H1 (cell line): ENCODE measurements around the gene MICALL2. TPM values are rescaled to one million over a fixed set of nuclear protein-coding genes. Genes with fewer than 3 reads are reported as not detected.

Experiments used
- CTCF ChIA-PET: fragments of 300-600 bp; sonication (Branson Sonifier 250); formaldehyde crosslinking; loops from one replicate; lab custom pipeline; 2021; ENCODE audit not compliant: partially characterized antibody; lab: Charles Lee
- POLR2A ChIA-PET: fragments of 300-600 bp; sonication (Branson Sonifier 250); formaldehyde crosslinking; loops from one replicate; lab custom pipeline; 2021; ENCODE audit warnings: inconsistent platforms; ENCODE audit not compliant: partially characterized antibody; lab: Charles Lee
- DNase-seq, 2 experiments: peaks; one replicate each; pipeline versions ENCODE4 v3.0.0 to v3.0.0-alpha.2; 2010 to 2022; ENCODE audit warnings: low spot score in 2 of 2, low read depth in 1 of 2, mixed read lengths in 1 of 2
- FAIRE-seq: peaks from 2 replicates; lab custom pipeline; 2011; peaks lifted over from hg19 to GRCh38; lab: Jason Lieb, UNC
- H2AFZ ChIP-seq: 2 replicates; pipeline ENCODE4 v1.8.1; 2012; ENCODE audit warnings: low read length, inconsistent platforms
- H2AK5ac ChIP-seq: 2 replicates; pipeline ENCODE4 v1.6.1; 2013; ENCODE audit warnings: low read depth, low read length
- H2BK120ac ChIP-seq: replicated peaks from 2 replicates; pipeline ENCODE3; 2013; ENCODE audit warnings: low read depth, low read length, inconsistent platforms
- H2BK12ac ChIP-seq: 2 replicates; pipeline ENCODE4 v1.6.1; 2013; ENCODE audit warnings: low read depth, low read length
- H2BK15ac ChIP-seq: 2 replicates; pipeline ENCODE4 v1.6.1; 2013; ENCODE audit warnings: low read length
- H2BK20ac ChIP-seq: 2 replicates; pipeline ENCODE4 v1.6.1; 2013; ENCODE audit warnings: low read length
- H2BK5ac ChIP-seq: 2 replicates; pipeline ENCODE4 v1.6.1; 2013; ENCODE audit warnings: low read depth, low read length
- H3K14ac ChIP-seq: 2 replicates; pipeline ENCODE4 v1.6.1; 2013; ENCODE audit warnings: inconsistent platforms; ENCODE audit not compliant: insufficient read length
- H3K18ac ChIP-seq: 2 replicates; pipeline ENCODE4 v1.6.1; 2013; ENCODE audit warnings: low read length; ENCODE audit errors: extremely low read depth
- H3K23ac ChIP-seq: 2 replicates; pipeline ENCODE4 v1.6.1; 2013; ENCODE audit warnings: inconsistent platforms; ENCODE audit not compliant: insufficient read length
- H3K23me2 ChIP-seq: 2 replicates; pipeline ENCODE4 v1.6.1; 2013; ENCODE audit warnings: low read depth, low read length
- H3K27ac ChIP-seq: 2 replicates; pipeline ENCODE4 v1.6.1; 2011; ENCODE audit warnings: low read depth, low read length, inconsistent platforms
- H3K27me3 ChIP-seq, 4 experiments: replicated peaks in 1 of 4; 1 replicate in 1 of 4; 2 replicates in 3 of 4; pipeline versions ENCODE4 v1.6.1 to v1.8.1; 2011 to 2013; ENCODE audit warnings: low read length in 3 of 4, mild to moderate bottlenecking in 3 of 4, inconsistent platforms in 2 of 4, mixed read lengths in 2 of 4, moderate library complexity in 1 of 4; ENCODE audit not compliant: control insufficient read depth in 3 of 4, insufficient read depth in 3 of 4; ENCODE audit errors: extremely low read depth in 1 of 4
- H3K36me3 ChIP-seq, 4 experiments: 2 replicates each; pipeline versions ENCODE4 v1.6.1 to v1.8.1; 2011 to 2013; ENCODE audit warnings: mild to moderate bottlenecking in 4 of 4, low read length in 3 of 4, moderate library complexity in 2 of 4, control low read depth in 1 of 4, inconsistent platforms in 1 of 4; ENCODE audit not compliant: insufficient read depth in 4 of 4, control insufficient read depth in 2 of 4
- H3K4ac ChIP-seq: replicated peaks from 2 replicates; pipeline ENCODE3; 2013; ENCODE audit warnings: low read length, low read depth, mixed read lengths, inconsistent platforms; ENCODE audit not compliant: insufficient read length
- H3K4me1 ChIP-seq, 4 experiments: replicated peaks in 1 of 4; 1 replicate in 1 of 4; 2 replicates in 3 of 4; pipeline versions ENCODE4 v1.6.1 to v1.8.1; 2011 to 2013; ENCODE audit warnings: low read length in 3 of 4, inconsistent platforms in 2 of 4, mixed read lengths in 1 of 4; ENCODE audit not compliant: insufficient read depth in 4 of 4, control insufficient read depth in 3 of 4
- H3K4me2 ChIP-seq, 2 experiments: 2 replicates each; pipeline versions ENCODE4 v1.6.1 to v1.8.1; 2011 to 2013; ENCODE audit warnings: low read depth in 2 of 2, low read length in 2 of 2, control low read depth in 1 of 2, inconsistent platforms in 1 of 2, mild to moderate bottlenecking in 1 of 2; ENCODE audit not compliant: insufficient read depth in 1 of 2
- H3K4me3 ChIP-seq, 4 experiments: fragments of 200-600, 300-600 bp in 1 of 4; sonication (generic), shearing (Covaris generic), sonication (Bioruptor Twin) in 1 of 4; 2 replicates each; pipeline versions ENCODE4 v1.5.1 to v1.8.1; 2011 to 2016; ENCODE audit warnings: low read length in 4 of 4, low read depth in 3 of 4, control low read depth in 2 of 4, inconsistent platforms in 2 of 4, mild to moderate bottlenecking in 2 of 4, mixed read lengths in 1 of 4, moderate library complexity in 1 of 4; ENCODE audit not compliant: insufficient read depth in 2 of 4; ENCODE audit errors: extremely low read depth in 1 of 4
- H3K56ac ChIP-seq: replicated peaks from 2 replicates; pipeline ENCODE3; 2013; ENCODE audit warnings: low read depth, mild to moderate bottlenecking, mixed read lengths, low read length, inconsistent platforms; ENCODE audit not compliant: insufficient read length
- H3K79me1 ChIP-seq: 2 replicates; pipeline ENCODE4 v1.6.1; 2013; ENCODE audit warnings: low read depth, low read length, control low read depth
- H3K79me2 ChIP-seq, 2 experiments: 2 replicates each; pipeline versions ENCODE4 v1.6.1 to v1.8.1; 2012 to 2013; ENCODE audit warnings: low read length in 2 of 2, mild to moderate bottlenecking in 2 of 2, inconsistent platforms in 1 of 2; ENCODE audit not compliant: insufficient read depth in 2 of 2, control insufficient read depth in 1 of 2
- H3K9ac ChIP-seq, 4 experiments: replicated peaks in 1 of 4; 1 replicate in 1 of 4; 2 replicates in 3 of 4; pipeline versions ENCODE4 v1.6.1 to v1.8.1; 2011 to 2013; ENCODE audit warnings: low read depth in 3 of 4, low read length in 3 of 4, control low read depth in 2 of 4, mild to moderate bottlenecking in 2 of 4, moderate library complexity in 2 of 4, inconsistent platforms in 1 of 4; ENCODE audit errors: extremely low read depth in 1 of 4
- H3K9me3 ChIP-seq, 2 experiments: 2 replicates each; pipeline versions ENCODE4 v1.6.1 to v1.8.1; 2012 to 2013; ENCODE audit warnings: mild to moderate bottlenecking in 2 of 2, moderate library complexity in 2 of 2, control low read depth in 1 of 2, inconsistent platforms in 1 of 2, low read depth in 1 of 2, low read length in 1 of 2, mixed read lengths in 1 of 2; ENCODE audit not compliant: insufficient read depth in 2 of 2
- H4K20me1 ChIP-seq, 2 experiments: replicated peaks in 1 of 2; 2 replicates each; pipeline versions ENCODE3 to v1.8.1; 2011 to 2013; ENCODE audit warnings: inconsistent platforms in 2 of 2, low read length in 2 of 2, mild to moderate bottlenecking in 1 of 2; ENCODE audit not compliant: insufficient read depth in 2 of 2, control insufficient read depth in 1 of 2
- H4K5ac ChIP-seq: 2 replicates; pipeline ENCODE4 v1.6.1; 2013; ENCODE audit warnings: low read length, low read depth, mixed read lengths, inconsistent platforms; ENCODE audit not compliant: insufficient read length
- H4K8ac ChIP-seq: 2 replicates; pipeline ENCODE4 v1.8.0; 2013; ENCODE audit warnings: mild to moderate bottlenecking, moderate library complexity, low read length, inconsistent platforms; ENCODE audit not compliant: insufficient read depth; ENCODE audit errors: extremely low read depth
- H4K91ac ChIP-seq: replicated peaks from 2 replicates; pipeline ENCODE3; 2013; ENCODE audit warnings: low read length, mixed read lengths, inconsistent platforms; ENCODE audit not compliant: insufficient read length
- ASH2L ChIP-seq: fragments of 200-600, 300-600 bp; sonication (generic); IDR thresholded peaks from one replicate; pipeline ENCODE4 v1.7.1; 2017; ENCODE audit warnings: low read length
- BRCA1 ChIP-seq: IDR thresholded peaks from 2 replicates; pipeline ENCODE4 v1.6.1; 2012; ENCODE audit warnings: low read depth, low read length, improper control_type of control experiment
- GTF2F1 ChIP-seq: IDR thresholded peaks from 2 replicates; pipeline ENCODE4 v1.6.1; 2012; ENCODE audit warnings: low read depth, low read length, improper control_type of control experiment, borderline replicate concordance
- KDM1A ChIP-seq: fragments of 200-600, 300-600 bp; sonication (generic); IDR thresholded peaks from 2 replicates; pipeline ENCODE4 v1.7.1; 2016; ENCODE audit warnings: mild to moderate bottlenecking, low read length, borderline replicate concordance
- MAX ChIP-seq: IDR thresholded peaks from 2 replicates; pipeline ENCODE4 v1.6.1; 2012; ENCODE audit warnings: inconsistent platforms
- NRF1 ChIP-seq: IDR thresholded peaks from 2 replicates; pipeline ENCODE4 v1.6.1; 2011; ENCODE audit warnings: mild to moderate bottlenecking, low read depth, low read length, improper control_type of control experiment
- SP2 ChIP-seq: IDR thresholded peaks from 2 replicates; pipeline ENCODE4 v1.6.1; 2012; ENCODE audit warnings: mild to moderate bottlenecking, low read length, inconsistent platforms
- whole genome bisulfite sequencing, 2 experiments: shearing (Covaris generic) in 1 of 2; methylation state at CpG; one replicate each; pipeline versions ENCODE4 v1.1.6 to v1.1.7; 2013 to 2015; ENCODE audit warnings: low lambda C conversion rate in 2 of 2, mixed read lengths in 2 of 2, inconsistent platforms in 1 of 2, low coverage in 1 of 2, missing lambda C conversion rate in 1 of 2; ENCODE audit not compliant: insufficient replicate concordance in 2 of 2, insufficient coverage in 1 of 2, insufficient read length in 1 of 2; ENCODE audit errors: extremely low coverage in 1 of 2, missing lambda C conversion rate in 1 of 2; 5-methylcytosine and 5-hydroxymethylcytosine counted together
- polyA plus RNA-seq, 7 experiments: library from polyadenylated mRNA; depleted of rRNA in 3 of 7; stranded (reverse) in 5 of 7; unstranded in 2 of 7; fragments of >200 nt in 5 of 7; fragments of 200-250 nt in 2 of 7; gene quantifications; 1 replicate in 5 of 7; 2 replicates in 1 of 7; 4 replicates in 1 of 7; pipeline versions ENCODE4 v1.2.1 to v1.2.3, GENCODE V29; 2011 to 2013; ENCODE audit warnings: missing spikeins in 2 of 7, mixed read lengths in 2 of 7
- total RNA-seq: library from RNA; stranded (reverse); fragmentation: NEBNext Ultra II Directional; extraction: Animal tissue kit (Norgen Biotek cat#: 25700); gene quantifications from 2 replicates; pipeline ENCODE4 v1.2.1, GENCODE V29; 2021

The MICALL2 gene
- total and polyA plus RNA-seq, 2 of the 8 experiments (the other 6 are each of a cell fraction or from before 2014, with no cell fraction given), result 5.3 to 8.5 TPM

- CTCF ChIA-PET, result interaction anchor here (1.5 to 4.9 kb wide), 4 partner anchors 11 to 27 kb away, joined by 3 to 24 read pairs (median 6); no protein-coding TSS in a partner anchor
- Histone ChIP-seq H3K4me1 (no peaks in the 10 kb centered on the region; a peak in 1 of 7 replicates), H2AK5ac (no peak overlapping the region), H3K79me1 (no peaks in the 10 kb centered on the region)
- TF ChIP-seq SP2 (no peak), ASH2L (no peak), BRCA1 (no peak), KDM1A (no peak), MAX (peak; percentile 26; the same call in 1 of the 2 replicates), GTF2F1 (no peak), NRF1 (no peak)
- TF ChIP-seq, all 59 proteins: peak for 1
- 87% methylated on average over 6 of the region's 17 CpGs; no CpG with 5 or more reads in 1 of the 2 experiments for WGBS, 2 experiments
- H2BK12ac ChIP-seq, result no peak overlapping the region
- DNase-seq (no peak), FAIRE-seq (no peak)
- H4K8ac ChIP-seq, result no peak overlapping the region
- H3K9me3 ChIP-seq, result no peaks in the 10 kb centered on the region
- no peaks in the 10 kb centered on the region for H3K79me2 ChIP-seq
- H4K20me1 ChIP-seq, result peaks cover 0 to 1% of the 10 kb centered on the region in 2 experiments
- no peak overlapping the region for H2BK5ac ChIP-seq
- no peak overlapping the region for H3K9ac ChIP-seq
- no peaks in the 10 kb centered on the region for H3K36me3 ChIP-seq
- H3K4me2 ChIP-seq, result no peak overlapping the region
- H3K23me2 ChIP-seq, result no peaks in the 10 kb centered on the region
- no peaks in the 10 kb centered on the region for H3K27me3 ChIP-seq
- no peak overlapping the region for H3K27ac ChIP-seq
- no peak overlapping the region for H2AFZ ChIP-seq
- H3K56ac ChIP-seq, result no peak overlapping the region
- H3K4me3 ChIP-seq, result no peak overlapping the region
- H3K18ac ChIP-seq, result no peak overlapping the region
- H4K5ac ChIP-seq, result no peak overlapping the region
- H4K91ac ChIP-seq, result no peak overlapping the region
- H2BK15ac ChIP-seq, result no peak overlapping the region
- POLR2A ChIA-PET, result no interaction called here
- no peak overlapping the region for H3K14ac ChIP-seq
- no peak overlapping the region for H3K23ac ChIP-seq
- no peak overlapping the region for H2BK20ac ChIP-seq
- H2BK120ac ChIP-seq, result no peak overlapping the region
- no peak overlapping the region for H3K4ac ChIP-seq
Measured at GRCh38 chr7:1446620-1447032, 12.6 kb downstream of the MICALL2 start.
